ENCODE data around the gene DCAF4.

DNA sequence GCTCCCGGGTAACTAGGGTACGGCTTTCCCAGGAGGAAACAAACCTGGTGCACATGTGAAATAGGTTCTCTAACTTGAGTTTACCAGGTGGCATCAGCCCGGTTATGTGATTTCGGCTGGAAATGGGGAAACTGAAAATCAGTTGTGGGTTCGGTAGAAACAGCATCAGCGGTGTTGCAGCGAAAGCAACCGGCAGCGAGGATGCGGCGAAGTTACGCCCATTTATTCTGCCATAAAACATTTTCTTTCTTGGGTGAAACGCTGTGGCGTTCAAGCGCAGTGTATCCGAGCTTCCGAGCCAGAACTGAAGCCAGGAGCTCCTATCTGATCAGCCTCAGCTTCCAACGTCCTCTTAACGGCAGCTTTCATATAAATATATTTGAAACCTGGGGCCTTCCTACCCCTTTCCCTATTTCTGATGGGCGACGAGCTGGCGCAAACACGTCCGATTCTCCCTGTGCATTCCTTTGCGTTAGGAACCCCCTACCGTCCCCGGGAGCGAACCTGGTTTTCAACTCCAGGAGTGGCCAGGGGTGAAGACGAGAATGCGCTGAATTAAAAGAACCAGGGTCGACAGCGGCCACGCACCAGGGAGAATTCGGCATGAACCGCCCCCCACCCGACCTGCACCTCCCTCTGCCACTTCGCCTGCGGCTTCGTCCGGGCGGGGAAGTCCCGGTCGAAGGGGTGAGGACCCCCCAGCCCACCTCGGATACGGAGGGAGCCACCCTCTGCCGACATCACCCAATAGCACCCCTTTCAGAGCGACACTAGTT lies 34.0 kb upstream of the DCAF4 start:
- TF ChIP-seq POLR2A (IDR thresholded peaks at IDR 0.05): no peak
- TF ChIP-seq, protein P1, sequence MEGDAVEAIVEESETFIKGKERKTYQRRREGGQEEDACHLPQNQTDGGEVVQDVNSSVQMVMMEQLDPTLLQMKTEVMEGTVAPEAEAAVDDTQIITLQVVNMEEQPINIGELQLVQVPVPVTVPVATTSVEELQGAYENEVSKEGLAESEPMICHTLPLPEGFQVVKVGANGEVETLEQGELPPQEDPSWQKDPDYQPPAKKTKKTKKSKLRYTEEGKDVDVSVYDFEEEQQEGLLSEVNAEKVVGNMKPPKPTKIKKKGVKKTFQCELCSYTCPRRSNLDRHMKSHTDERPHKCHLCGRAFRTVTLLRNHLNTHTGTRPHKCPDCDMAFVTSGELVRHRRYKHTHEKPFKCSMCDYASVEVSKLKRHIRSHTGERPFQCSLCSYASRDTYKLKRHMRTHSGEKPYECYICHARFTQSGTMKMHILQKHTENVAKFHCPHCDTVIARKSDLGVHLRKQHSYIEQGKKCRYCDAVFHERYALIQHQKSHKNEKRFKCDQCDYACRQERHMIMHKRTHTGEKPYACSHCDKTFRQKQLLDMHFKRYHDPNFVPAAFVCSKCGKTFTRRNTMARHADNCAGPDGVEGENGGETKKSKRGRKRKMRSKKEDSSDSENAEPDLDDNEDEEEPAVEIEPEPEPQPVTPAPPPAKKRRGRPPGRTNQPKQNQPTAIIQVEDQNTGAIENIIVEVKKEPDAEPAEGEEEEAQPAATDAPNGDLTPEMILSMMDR (IDR thresholded peaks at IDR 0.05): no peak
- no peak for TF ChIP-seq POLR2AphosphoS5 (IDR thresholded peaks at IDR 0.05)
- no peak for TF ChIP-seq EP300 (IDR thresholded peaks at IDR 0.05; ENCODE audit: low read depth)
